Muscle of back (tissue), 10 donors: ENCODE results near the gene TAF12. TPM values are rescaled to one million over a fixed set of nuclear protein-coding genes. Genes with fewer than 3 reads are reported as not detected.

ENCODE experiments used
- polyA plus RNA-seq, 10 donors: library from polyadenylated mRNA; unstranded; fragments of 120-200 nt; gene quantifications; one replicate each; pipeline ENCODE4 v1.2.1, GENCODE V29; 2013; ENCODE audit not compliant: insufficient read length in 10 of 10

TAF12 gene
- polyA plus RNA-seq, 10 donors: 24.5 to 33.0 (median 27.3) TPM

Other genes starting within 250 kb of the TAF12 start
- 10 to 100 TPM; 19.5 to 33.6 (median 23.8) TPM for gene RCC1, start 137.0 kb downstream of the TAF12 start, polyA plus RNA-seq
- gene TRNAU1AP, start 90.0 kb downstream of the TAF12 start, polyA plus RNA-seq: 10 to 100 TPM; 15.8 to 26.9 (median 18.9) TPM
- 1 to 10 TPM; 5.7 to 9.0 (median 7.4) TPM for gene RAB42, start 50.8 kb downstream of the TAF12 start, polyA plus RNA-seq
- gene RNU11, start 5.5 kb upstream of the TAF12 start, polyA plus RNA-seq: not detected
- gene GMEB1, start 25.7 kb upstream of the TAF12 start, polyA plus RNA-seq: 10 to 100 TPM in 5 of 10 donors, 1 to 10 TPM in 5; 8.9 to 11.5 (median 10.0) TPM
- gene YTHDF2, start 93.9 kb upstream of the TAF12 start, polyA plus RNA-seq: 10 to 100 TPM; 45.1 to 63.8 (median 52.1) TPM
- gene OPRD1, start 169.1 kb upstream of the TAF12 start, polyA plus RNA-seq: under 1 TPM; 0.17 to 0.74 (median 0.39) TPM